ENCODE data around the gene CLTCL1. TPM values are rescaled to one million over a fixed set of nuclear protein-coding genes. Genes with fewer than 3 reads are reported as not detected.
"Not testable (repeated sequence)": the region's sequence is repeated elsewhere in the genome, so short reads cannot be mapped to it uniquely, and the experiment has no call there.

Gene CLTCL1
- total RNA-seq, 2 donors from 2014 or later, result 0.50 to 1.5 TPM

DNA sequence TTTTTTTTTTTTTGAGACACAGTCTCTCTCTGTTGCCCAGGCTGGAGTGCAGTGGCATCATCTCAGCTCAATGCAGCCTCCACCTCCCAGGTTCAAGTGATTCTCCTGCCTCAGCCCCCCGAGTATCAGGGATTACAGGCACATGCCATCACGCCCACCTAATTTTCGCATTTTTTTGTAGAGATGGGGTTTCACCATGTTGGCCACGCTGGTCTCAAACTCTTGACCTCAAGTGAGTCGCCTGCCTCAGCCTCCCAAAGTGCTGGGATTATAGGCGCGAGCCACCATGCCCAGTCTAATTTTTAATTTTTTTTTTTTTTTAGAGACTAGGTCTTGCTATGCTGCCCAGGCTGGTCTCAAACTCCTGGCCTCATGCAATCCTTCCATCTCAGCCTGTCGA is 35.2 kb downstream of the CLTCL1 start:
- not testable (repeated sequence) for H3K4me3 Mint-ChIP-seq; DNase-seq (ENCODE audit: low spot score); H3K4me1 Mint-ChIP-seq (ENCODE audit: low read depth in 2 of 2); H3K27ac Mint-ChIP-seq; H3K36me3 Mint-ChIP-seq; H3K9me3 Mint-ChIP-seq; ATAC-seq; H3K27me3 Mint-ChIP-seq

DNA sequence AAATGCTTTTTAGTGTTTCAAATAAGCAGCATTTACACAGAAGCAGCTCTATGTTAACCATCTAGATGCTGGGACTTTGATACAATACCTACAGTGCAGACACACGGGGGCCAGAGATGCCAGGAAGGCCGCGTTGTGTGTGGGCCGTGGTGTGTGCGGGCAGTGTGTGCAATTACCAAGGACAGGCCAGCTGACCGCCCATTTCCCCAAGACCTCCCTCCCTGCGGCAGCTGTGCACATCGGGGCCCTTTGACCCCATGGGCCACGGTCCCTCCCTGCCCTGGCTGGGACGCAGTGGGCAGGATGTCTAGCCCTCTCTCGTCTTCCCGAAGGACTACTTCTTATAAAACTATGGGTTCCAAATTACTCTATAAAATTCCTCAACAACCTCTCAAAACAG is 38.4 kb downstream of the CLTCL1 start:
- Mint-ChIP-seq H3K4me3 (no peak overlapping the region), H3K9me3 (no peaks in the 10 kb centered on the region), H3K4me1 (ENCODE audit: low read depth in 2 of 2) (no peaks in the 10 kb centered on the region), H3K36me3 (no peaks in the 10 kb centered on the region), H3K27ac (no peak overlapping the region), H3K27me3 (peaks cover 0 to 8% of the 10 kb centered on the region in 2 donors)
- DNase-seq (ENCODE audit: low spot score) (no peak), ATAC-seq (no peak)

DNA sequence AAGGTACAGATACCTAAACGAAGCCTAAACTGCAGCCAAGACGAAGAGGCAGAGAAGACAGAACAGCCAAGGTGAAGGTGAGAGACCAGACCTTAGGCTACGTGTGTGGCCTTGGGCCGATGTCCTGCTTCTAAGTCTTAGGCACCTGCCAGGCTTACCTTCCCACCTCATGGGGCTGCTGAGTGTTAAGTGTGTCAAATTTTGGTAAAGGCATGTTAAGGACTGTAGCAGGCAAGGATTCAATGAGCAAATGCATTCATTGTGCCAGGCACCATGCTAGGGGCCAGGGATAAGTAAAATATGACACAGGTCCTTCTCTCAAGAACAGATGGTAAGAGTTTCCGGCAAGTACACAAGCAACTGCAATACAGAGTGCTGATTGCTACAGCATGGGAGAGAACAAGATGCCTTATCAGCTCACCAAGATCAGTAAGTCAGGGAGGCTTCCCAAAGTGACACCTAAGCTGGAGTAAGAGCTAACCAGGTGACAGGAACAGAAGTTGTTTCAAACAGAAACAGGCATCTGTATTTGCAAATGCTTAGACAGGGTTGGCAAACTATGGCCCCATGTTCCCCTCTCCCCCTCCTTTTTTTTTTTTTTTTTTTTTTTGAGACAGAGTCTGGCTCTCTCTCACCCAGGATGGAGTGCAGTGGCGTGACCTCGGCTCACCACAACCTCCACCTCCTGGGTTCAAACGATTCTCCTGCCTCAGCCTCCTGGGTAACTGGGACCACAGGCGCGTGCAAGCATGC is 46.7 kb downstream of the CLTCL1 start:
- Mint-ChIP-seq H3K36me3 (no peaks in the 10 kb centered on the region), H3K27ac (no peak overlapping the region), H3K4me1 (ENCODE audit: low read depth in 2 of 2) (no peaks in the 10 kb centered on the region), H3K4me3 (no peak overlapping the region), H3K27me3 (no peaks in the 10 kb centered on the region), H3K9me3 (no peaks in the 10 kb centered on the region)
- no peak for DNase-seq (ENCODE audit: low spot score)
- ATAC-seq, result no peak

DNA sequence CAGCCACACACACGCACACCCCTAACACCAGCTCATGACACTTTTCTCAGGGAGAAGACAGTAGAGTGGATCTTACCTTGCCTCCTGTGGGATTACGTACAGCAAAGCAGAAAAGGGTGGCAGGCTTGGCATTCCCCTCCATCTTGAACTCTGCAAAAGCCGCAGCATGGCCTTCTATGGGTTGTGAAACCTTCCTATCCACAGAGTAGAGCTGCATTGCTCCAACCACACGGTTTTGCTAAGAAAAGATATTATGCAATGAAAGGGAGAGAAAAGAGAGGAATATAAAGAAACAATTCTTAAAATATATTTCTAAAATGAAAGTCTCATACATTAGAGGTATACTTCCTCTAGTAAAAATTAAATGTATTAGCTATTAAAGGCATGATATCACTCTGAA is 48.8 kb downstream of the CLTCL1 start:
- Mint-ChIP-seq H3K4me3 (no peak overlapping the region), H3K27me3 (no peaks in the 10 kb centered on the region), H3K36me3 (no peaks in the 10 kb centered on the region), H3K4me1 (ENCODE audit: low read depth in 2 of 2) (no peaks in the 10 kb centered on the region), H3K27ac (no peak overlapping the region), H3K9me3 (no peaks in the 10 kb centered on the region)
- DNase-seq (ENCODE audit: low spot score) (no peak), ATAC-seq (no peak)

DNA sequence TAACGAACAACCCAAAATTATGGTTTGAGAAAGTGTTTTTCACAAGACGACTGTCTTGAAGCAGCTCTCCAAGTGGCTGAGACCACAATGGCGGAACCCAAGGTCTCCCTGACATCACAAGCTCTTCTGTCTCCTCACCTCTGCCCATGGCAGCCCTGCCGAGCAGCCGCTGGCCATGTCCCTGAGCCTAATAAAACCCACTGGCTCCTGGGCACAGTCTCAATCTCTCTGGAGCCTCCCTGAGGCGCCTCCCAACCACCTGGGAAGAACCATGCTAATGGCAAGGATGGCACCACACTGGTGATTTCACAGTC is 50.0 kb downstream of the CLTCL1 start:
- Mint-ChIP-seq H3K36me3 (no peaks in the 10 kb centered on the region), H3K9me3 (no peaks in the 10 kb centered on the region), H3K27ac (no peak overlapping the region), H3K4me1 (ENCODE audit: low read depth in 2 of 2) (no peaks in the 10 kb centered on the region), H3K4me3 (no peak overlapping the region), H3K27me3 (peaks cover 0 to 5% of the 10 kb centered on the region in 2 donors)
- DNase-seq (ENCODE audit: low spot score), result no peak
- no peak for ATAC-seq

DNA sequence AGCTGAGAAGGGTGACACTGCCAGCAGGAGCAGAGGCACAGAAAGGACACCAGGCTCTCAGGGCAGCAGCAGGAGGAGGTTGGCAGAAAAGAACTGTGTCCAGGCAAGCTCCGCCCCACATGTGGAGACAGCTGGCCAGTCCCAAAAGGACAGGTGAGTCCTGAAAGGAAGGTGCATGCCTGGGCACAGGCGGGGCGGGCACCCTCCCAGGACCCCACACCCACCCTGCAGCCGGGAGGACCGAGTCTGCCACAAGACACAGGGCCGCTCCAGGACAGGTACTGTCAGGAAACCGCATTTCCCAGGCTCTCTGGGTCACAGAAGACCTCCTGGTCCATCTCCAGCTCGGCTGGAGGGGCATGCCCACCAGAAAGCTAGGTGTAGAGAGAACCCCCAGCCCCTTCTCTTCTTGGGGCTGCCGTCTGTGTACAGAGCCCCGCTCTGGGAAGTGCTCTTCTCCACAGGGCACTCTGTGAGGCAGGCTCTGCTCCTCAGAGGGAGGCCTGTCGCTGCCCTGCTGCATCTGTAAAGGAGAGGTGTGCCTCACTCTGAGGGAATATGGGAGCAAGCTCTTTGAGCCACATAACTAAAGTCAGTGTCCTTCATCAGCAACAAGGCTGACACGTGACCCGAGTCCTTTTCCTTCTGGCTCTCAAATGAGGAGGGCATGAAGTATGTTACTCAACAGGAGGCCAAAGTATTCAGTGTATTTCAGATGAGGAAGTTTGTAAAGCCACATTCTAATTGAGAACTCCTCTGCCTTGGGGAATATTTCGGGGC is 50.5 kb downstream of the CLTCL1 start:
- ATAC-seq (peak in 1 of 2 donors; percentile 50), DNase-seq (ENCODE audit: low spot score) (no peak)
- no peak overlapping the region for H3K27ac Mint-ChIP-seq
- no peaks in the 10 kb centered on the region for H3K4me1 Mint-ChIP-seq (ENCODE audit: low read depth in 2 of 2)
- no peak overlapping the region for H3K4me3 Mint-ChIP-seq
- no peaks in the 10 kb centered on the region for H3K36me3 Mint-ChIP-seq
- H3K27me3 Mint-ChIP-seq, result peaks cover 0 to 5% of the 10 kb centered on the region in 2 donors
- H3K9me3 Mint-ChIP-seq, result no peaks in the 10 kb centered on the region

DNA sequence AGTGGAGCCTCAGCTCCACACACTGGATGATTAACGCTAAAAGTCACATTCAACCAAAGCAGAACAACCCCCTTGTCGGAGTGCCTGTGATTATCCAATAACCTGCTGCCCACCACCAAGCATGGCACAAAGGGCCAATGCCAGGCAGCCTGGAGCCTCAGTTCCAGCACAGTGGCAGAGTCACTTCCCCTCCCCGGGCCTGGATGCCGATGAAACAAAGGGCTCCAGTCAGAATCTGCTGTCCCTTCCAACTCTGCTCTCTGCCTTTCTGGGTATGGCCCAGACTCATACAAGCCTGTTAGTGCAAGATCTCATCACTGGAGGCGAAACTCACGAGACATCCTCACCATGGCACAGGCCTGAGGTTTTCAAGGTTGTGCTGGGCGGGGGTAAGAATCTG is 52.1 kb downstream of the CLTCL1 start:
- no peak overlapping the region for H3K27ac Mint-ChIP-seq
- H3K36me3 Mint-ChIP-seq, result no peaks in the 10 kb centered on the region
- H3K9me3 Mint-ChIP-seq, result no peaks in the 10 kb centered on the region
- H3K4me1 Mint-ChIP-seq (ENCODE audit: low read depth in 2 of 2), result no peaks in the 10 kb centered on the region
- DNase-seq (ENCODE audit: low spot score) (no peak), ATAC-seq (no peak)
- H3K27me3 Mint-ChIP-seq, result peaks cover 7 to 11% of the 10 kb centered on the region in 2 donors
- no peak overlapping the region for H3K4me3 Mint-ChIP-seq

DNA sequence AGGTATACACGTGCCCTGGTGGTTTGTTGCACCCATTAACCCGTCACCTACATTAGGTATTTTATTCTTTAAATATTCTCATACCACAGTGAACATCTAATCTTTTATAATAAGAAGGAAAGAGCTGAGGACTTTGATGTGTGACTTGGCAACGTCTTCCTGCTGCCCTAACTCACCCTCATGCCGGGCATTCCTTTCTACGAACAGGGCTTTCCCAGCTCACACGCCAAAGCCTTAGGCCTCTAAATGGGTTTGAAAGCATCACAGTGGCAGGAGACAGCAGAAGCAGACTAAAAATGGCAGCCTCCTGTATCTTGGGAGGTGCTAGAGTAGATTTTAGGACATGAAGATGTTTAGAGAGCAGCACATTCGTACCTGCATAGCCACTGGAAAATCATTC is 52.6 kb downstream of the CLTCL1 start:
- Mint-ChIP-seq H3K36me3 (no peaks in the 10 kb centered on the region), H3K4me1 (ENCODE audit: low read depth in 2 of 2) (no peaks in the 10 kb centered on the region), H3K4me3 (no peak overlapping the region), H3K9me3 (no peaks in the 10 kb centered on the region), H3K27me3 (peaks cover 7 to 11% of the 10 kb centered on the region in 2 donors), H3K27ac (no peak overlapping the region)
- DNase-seq (ENCODE audit: low spot score) (no peak), ATAC-seq (no peak)

DNA sequence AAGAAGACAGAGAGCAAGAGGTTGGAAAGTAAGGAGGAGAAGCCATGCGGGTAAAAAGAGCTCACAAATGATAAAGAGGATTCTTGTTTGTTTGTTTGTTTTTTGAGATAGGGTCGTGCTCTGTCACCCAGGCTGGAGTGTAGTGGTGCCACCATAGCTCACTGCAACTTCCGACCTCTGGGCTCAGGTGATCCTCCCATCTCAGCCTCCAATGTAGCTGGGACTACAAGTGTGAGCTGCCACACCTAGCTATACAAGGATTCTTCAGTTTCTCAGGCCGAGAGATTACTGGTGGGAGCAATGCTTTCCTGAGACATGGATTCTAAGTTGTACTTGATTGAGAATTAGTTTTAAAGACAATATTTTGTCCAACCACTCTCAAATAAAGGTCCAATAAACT is 55.6 kb downstream of the CLTCL1 start:
- Mint-ChIP-seq H3K9me3 (no peaks in the 10 kb centered on the region), H3K27ac (no peak overlapping the region), H3K36me3 (no peaks in the 10 kb centered on the region), H3K27me3 (peaks cover 13 to 19% of the 10 kb centered on the region in 2 donors), H3K4me1 (ENCODE audit: low read depth in 2 of 2) (no peaks in the 10 kb centered on the region), H3K4me3 (no peak overlapping the region)
- DNase-seq (ENCODE audit: low spot score) (no peak), ATAC-seq (no peak)

DNA sequence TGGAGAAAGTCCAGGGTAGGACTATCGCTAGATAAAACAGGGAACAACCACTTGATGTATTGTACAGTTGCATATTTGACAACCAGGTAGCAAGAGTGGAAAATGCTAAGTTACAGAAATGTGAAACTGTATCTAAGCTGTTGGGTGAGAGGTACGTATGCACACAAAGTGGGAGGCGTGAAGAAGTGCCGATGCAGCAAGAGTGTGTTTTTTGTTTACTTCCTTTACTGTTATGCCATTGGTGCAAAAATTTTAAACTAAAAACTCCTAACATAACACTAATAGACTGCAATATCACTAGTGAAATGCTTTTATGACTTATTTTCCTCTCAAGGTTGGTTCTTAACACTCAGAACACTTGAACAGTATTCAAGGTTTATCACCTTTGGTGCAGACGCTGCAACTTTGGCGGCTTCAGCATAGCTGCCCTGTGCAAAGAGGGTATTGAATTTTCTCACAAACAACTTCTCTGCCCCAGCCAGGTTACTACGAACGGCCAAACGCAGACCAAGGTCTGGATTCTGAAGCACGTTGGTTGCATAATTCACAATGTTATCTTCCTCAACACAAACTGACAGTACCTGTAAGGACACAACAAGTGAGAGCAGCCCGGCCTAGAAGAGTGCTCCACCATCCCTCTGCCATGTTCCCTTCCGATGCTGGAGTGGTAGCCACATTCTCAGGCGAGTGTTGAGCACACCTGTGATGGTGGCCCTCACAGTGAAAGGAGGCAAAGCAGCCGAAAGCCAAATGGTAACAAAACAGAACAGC is 57.2 kb downstream of the CLTCL1 start:
- Mint-ChIP-seq H3K27ac (no peak overlapping the region), H3K27me3 (peaks cover 13 to 19% of the 10 kb centered on the region in 2 donors), H3K4me1 (ENCODE audit: low read depth in 2 of 2) (no peaks in the 10 kb centered on the region), H3K36me3 (no peaks in the 10 kb centered on the region), H3K4me3 (no peak overlapping the region), H3K9me3 (no peaks in the 10 kb centered on the region)
- no peak for ATAC-seq
- DNase-seq (ENCODE audit: low spot score), result no peak

DNA sequence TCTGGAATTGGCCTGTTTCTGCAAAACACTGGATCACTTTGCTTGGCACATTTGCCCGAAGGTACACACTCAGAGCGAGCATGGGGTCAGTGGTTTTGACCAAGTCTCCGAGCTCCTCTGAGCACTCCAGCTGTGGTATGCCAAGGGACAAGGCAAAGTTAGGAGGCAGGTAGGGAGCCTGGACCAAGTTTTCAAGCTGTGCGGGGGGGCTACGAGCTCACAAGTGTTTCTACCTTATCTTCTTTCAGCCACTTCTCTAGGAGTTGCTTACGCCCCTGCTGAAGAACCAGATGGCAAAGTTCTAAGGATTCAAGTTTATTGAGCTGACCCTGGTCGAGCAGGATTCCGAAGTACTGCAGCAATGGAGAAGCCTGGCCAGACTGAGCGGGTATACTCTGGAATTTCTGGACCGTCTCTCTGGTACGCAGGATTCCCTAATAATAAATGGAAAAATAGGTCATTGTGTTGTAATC is 58.3 kb downstream of the CLTCL1 start:
- H3K36me3 Mint-ChIP-seq, result no peaks in the 10 kb centered on the region
- peaks cover 13 to 19% of the 10 kb centered on the region in 2 donors for H3K27me3 Mint-ChIP-seq
- no peak overlapping the region for H3K4me3 Mint-ChIP-seq
- H3K4me1 Mint-ChIP-seq (ENCODE audit: low read depth in 2 of 2), result no peaks in the 10 kb centered on the region
- no peak for ATAC-seq
- no peak for DNase-seq (ENCODE audit: low spot score)
- no peak overlapping the region for H3K27ac Mint-ChIP-seq
- no peaks in the 10 kb centered on the region for H3K9me3 Mint-ChIP-seq

DNA sequence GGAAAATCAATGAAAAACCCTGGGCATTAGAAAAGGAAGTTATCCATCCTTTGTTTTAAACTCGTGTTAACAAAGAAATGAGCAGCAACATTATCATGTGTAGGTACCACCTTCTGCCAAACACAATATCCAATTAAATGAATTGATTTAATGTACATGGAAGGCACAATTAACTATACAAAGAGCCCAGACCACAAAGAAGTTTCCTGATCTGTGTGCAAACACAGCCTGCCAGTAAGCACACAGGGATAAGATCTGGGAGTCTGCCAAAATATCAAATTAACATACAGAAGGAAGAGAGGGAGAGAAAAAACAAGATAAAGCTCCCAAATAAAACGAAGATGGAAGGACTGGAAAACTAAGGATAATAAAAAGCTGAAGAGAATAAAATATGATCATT is 58.9 kb downstream of the CLTCL1 start:
- ATAC-seq (no peak), DNase-seq (ENCODE audit: low spot score) (no peak)
- Mint-ChIP-seq H3K27ac (no peak overlapping the region), H3K27me3 (peaks cover 13 to 19% of the 10 kb centered on the region in 2 donors), H3K36me3 (no peaks in the 10 kb centered on the region), H3K4me3 (no peak overlapping the region), H3K4me1 (ENCODE audit: low read depth in 2 of 2) (no peaks in the 10 kb centered on the region), H3K9me3 (no peaks in the 10 kb centered on the region)

DNA sequence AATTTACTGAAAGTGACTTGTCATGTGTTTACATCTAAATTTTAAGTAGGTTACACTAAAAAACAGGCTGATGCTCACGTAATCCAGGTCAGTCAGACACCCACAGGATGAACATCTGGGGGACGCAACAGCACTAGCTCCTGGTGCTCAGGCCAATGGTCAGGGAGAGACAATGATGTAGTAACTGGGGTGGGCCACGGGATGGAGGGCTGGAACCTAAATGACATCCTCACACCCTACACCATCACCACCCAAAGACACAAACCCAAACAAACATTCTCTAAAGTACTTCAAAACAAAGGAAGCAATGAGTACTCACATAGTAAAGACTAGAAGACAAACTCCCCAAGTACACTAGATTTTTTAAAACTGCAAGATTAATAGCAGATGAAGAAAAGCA is 59.5 kb downstream of the CLTCL1 start:
- Mint-ChIP-seq H3K9me3 (no peaks in the 10 kb centered on the region), H3K27ac (no peak overlapping the region), H3K27me3 (peaks cover 13 to 17% of the 10 kb centered on the region in 2 donors), H3K36me3 (no peaks in the 10 kb centered on the region), H3K4me1 (ENCODE audit: low read depth in 2 of 2) (no peaks in the 10 kb centered on the region), H3K4me3 (no peak overlapping the region)
- ATAC-seq, result no peak
- no peak for DNase-seq (ENCODE audit: low spot score)

DNA sequence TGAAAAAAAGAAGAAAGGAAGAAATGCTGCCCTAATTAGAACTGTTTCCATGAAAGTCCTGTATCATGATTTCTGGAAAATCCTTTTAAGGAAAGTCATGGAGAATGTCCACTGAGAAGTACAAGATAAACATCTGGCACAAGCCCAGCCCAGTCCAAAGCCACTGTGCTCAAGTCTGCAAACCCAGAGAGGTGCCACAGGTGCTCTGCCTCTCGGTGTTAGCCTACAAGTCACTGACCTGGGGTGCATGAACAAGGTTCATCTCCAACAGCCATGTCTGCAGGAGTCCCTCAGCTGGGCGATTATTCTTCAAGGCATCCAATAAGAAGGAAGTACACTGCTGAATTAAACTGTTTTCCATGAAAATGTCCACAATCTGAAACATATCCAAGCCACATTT is 61.9 kb downstream of the CLTCL1 start:
- H3K27ac Mint-ChIP-seq, result no peak overlapping the region
- no peak overlapping the region for H3K4me3 Mint-ChIP-seq
- no peaks in the 10 kb centered on the region for H3K9me3 Mint-ChIP-seq
- no peaks in the 10 kb centered on the region for H3K36me3 Mint-ChIP-seq
- H3K4me1 Mint-ChIP-seq (ENCODE audit: low read depth in 2 of 2), result no peaks in the 10 kb centered on the region
- peaks cover 6 to 9% of the 10 kb centered on the region in 2 donors for H3K27me3 Mint-ChIP-seq
- ATAC-seq (no peak), DNase-seq (ENCODE audit: low spot score) (no peak)

All from natural killer cell treated with Interleukin-12 subunit alpha and Interleukin-12 subunit beta and Interleukin-15 and Interleukin-18, amount 100 ng/mL, for 72 hours (primary cell).